Measurements from ENCODE around the gene AFDN. TPM values are rescaled to one million over a fixed set of nuclear protein-coding genes. Genes with fewer than 3 reads are reported as not detected.
"Not testable (repeated sequence)": the region's sequence is repeated elsewhere in the genome, so short reads cannot be mapped to it uniquely, and the experiment has no call there.

Gene AFDN
- total and polyA plus RNA-seq, 3 donors from 2014 or later = 87.6 to 333 (median 291) TPM

GRCh38 chr6:168000198-168001028, 173.7 kb downstream of the AFDN start:
- TF ChIP-seq POLR2A (IDR thresholded peaks at IDR 0.05) = no peak
- TF ChIP-seq, protein P1, sequence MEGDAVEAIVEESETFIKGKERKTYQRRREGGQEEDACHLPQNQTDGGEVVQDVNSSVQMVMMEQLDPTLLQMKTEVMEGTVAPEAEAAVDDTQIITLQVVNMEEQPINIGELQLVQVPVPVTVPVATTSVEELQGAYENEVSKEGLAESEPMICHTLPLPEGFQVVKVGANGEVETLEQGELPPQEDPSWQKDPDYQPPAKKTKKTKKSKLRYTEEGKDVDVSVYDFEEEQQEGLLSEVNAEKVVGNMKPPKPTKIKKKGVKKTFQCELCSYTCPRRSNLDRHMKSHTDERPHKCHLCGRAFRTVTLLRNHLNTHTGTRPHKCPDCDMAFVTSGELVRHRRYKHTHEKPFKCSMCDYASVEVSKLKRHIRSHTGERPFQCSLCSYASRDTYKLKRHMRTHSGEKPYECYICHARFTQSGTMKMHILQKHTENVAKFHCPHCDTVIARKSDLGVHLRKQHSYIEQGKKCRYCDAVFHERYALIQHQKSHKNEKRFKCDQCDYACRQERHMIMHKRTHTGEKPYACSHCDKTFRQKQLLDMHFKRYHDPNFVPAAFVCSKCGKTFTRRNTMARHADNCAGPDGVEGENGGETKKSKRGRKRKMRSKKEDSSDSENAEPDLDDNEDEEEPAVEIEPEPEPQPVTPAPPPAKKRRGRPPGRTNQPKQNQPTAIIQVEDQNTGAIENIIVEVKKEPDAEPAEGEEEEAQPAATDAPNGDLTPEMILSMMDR (IDR thresholded peaks at IDR 0.05) = no peak
- intact Hi-C loops (cut with DNase I; ENCODE audit: low total_unique reads) = no loop called here
- Histone ChIP-seq H3K4me1 (no peaks in the 10 kb centered on the region), H3K9me3 (no peaks in the 10 kb centered on the region), H3K27me3 (no peaks in the 10 kb centered on the region), H3K36me3 (ENCODE audit: low read depth, missing control alignments) (no peaks in the 10 kb centered on the region), H3K4me3 (no peak overlapping the region), H3K27ac (no peak overlapping the region)
- DNase-seq = no peak
- 89 to 90% methylated on average over 13 of the region's 13 CpGs for WGBS, 2 donors

DNA sequence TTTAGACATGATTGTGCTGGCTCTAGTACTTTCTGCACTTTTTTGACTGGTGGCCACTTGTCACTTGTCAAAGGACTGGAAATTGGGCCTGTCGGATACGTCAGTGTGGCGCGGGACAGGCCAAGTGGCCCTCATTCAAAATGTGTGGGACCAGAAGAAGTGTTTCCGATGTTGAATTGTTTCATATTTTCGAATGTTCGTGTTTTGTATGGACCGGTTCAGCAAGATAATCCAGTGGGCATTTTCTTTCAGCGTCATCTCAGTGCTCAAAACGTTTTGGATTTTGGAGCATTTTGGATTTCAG, 174.3 kb downstream of the AFDN start:
- no peaks in the 10 kb centered on the region for H3K27me3 ChIP-seq
- DNase-seq = no peak

GRCh38 chr6:168001514-168001913, 174.8 kb downstream of the AFDN start:
- H3K4me3 ChIP-seq; intact Hi-C loops (cut with DNase I; ENCODE audit: low total_unique reads); DNase-seq; H3K36me3 ChIP-seq (ENCODE audit: low read depth, missing control alignments); H3K9me3 ChIP-seq; H3K4me1 ChIP-seq; H3K27me3 ChIP-seq; H3K27ac ChIP-seq: not testable (repeated sequence)
- WGBS, 2 donors = 86 to 92% methylated on average over 12 to 17 of the region's 21 CpGs

More for the DNA sequence above, 174.3 kb downstream of the AFDN start:
- TF ChIP-seq, protein P1 (IDR thresholded peaks at IDR 0.05) = no peak
- TF ChIP-seq POLR2A (IDR thresholded peaks at IDR 0.05) = no peak
- no peaks in the 10 kb centered on the region for H3K9me3 ChIP-seq
- H3K36me3 ChIP-seq (ENCODE audit: low read depth, missing control alignments) = no peaks in the 10 kb centered on the region
- H3K4me3 ChIP-seq = no peak overlapping the region
- no peaks in the 10 kb centered on the region for H3K4me1 ChIP-seq
- intact Hi-C loops (cut with DNase I; ENCODE audit: low total_unique reads) = no loop called here
- 83 to 91% methylated on average over 10 of the region's 10 CpGs for WGBS, 2 donors
- no peak overlapping the region for H3K27ac ChIP-seq

- no peak for DNase-seq
- no peaks in the 10 kb centered on the region for H3K4me1 ChIP-seq
- H3K9me3 ChIP-seq = no peaks in the 10 kb centered on the region
- TF ChIP-seq, protein P1 (IDR thresholded peaks at IDR 0.05) = no peak
- no peak for TF ChIP-seq POLR2A (IDR thresholded peaks at IDR 0.05)
- no peaks in the 10 kb centered on the region for H3K36me3 ChIP-seq (ENCODE audit: low read depth, missing control alignments)
- intact Hi-C loops (cut with DNase I; ENCODE audit: low total_unique reads) = no loop called here
- no peak overlapping the region for H3K4me3 ChIP-seq
- no peak overlapping the region for H3K27ac ChIP-seq
- no peaks in the 10 kb centered on the region for H3K27me3 ChIP-seq
- 80 to 97% methylated on average over 6 of the region's 6 CpGs for WGBS, 2 donors
These were observed 176.1 kb downstream of the AFDN start for GRCh38 chr6:168002804-168003203.

GRCh38 chr6:168004023-168004422, 177.3 kb downstream of the AFDN start:
- TF ChIP-seq, protein P1 (IDR thresholded peaks at IDR 0.05) = no peak
- TF ChIP-seq POLR2A (IDR thresholded peaks at IDR 0.05) = no peak
- Histone ChIP-seq H3K4me3 (no peak overlapping the region), H3K9me3 (no peaks in the 10 kb centered on the region), H3K27me3 (no peaks in the 10 kb centered on the region), H3K36me3 (ENCODE audit: low read depth, missing control alignments) (no peaks in the 10 kb centered on the region), H3K4me1 (no peaks in the 10 kb centered on the region), H3K27ac (no peak overlapping the region)
- no peak for DNase-seq
- 85 to 86% methylated on average over 7 of the region's 7 CpGs for WGBS, 2 donors
- intact Hi-C loops (cut with DNase I; ENCODE audit: low total_unique reads) = no loop called here
